GM10248 (cell line): ENCODE measurements around the gene C9orf43.

Source experiments
- CTCF ChIA-PET: fragments of 300-600 bp; sonication (Branson Sonifier 250); formaldehyde crosslinking; extraction: SDS; loops from one replicate; lab custom pipeline; 2021; ENCODE audit warnings: antibody characterized with exemption; lab: Yijun Ruan, JAX
- POLR2A ChIA-PET: fragments of 350-650 bp; sonication (Branson Sonifier 250); formaldehyde crosslinking; extraction: SDS; loops from one replicate; lab custom pipeline; 2020; ENCODE audit warnings: antibody characterized with exemption; lab: Yijun Ruan, JAX
- DNase-seq: peaks from one replicate; pipeline ENCODE4 v3.0.0; 2012; ENCODE audit errors: extremely low spot score
- CTCF ChIP-seq: IDR thresholded peaks from 2 replicates; pipeline ENCODE4 v1.5.1; 2012; ENCODE audit warnings: mild to moderate bottlenecking, low read depth; ENCODE audit errors: extremely low read depth, missing control alignments, control extremely low read depth

C9orf43 gene

GRCh38 chr9:113368982-113369854, 41.3 kb upstream of the C9orf43 start:
- ChIA-PET POLR2A (no interaction called here), CTCF (interaction anchor here (1.0 kb wide), 1 partner anchor 18 kb away, joined by 3 read pairs; no protein-coding TSS in a partner anchor)
- no peak for TF ChIP-seq CTCF

GRCh38 chr9:113369855-113370140, 40.7 kb upstream of the C9orf43 start:
- ChIA-PET CTCF (interaction anchor here (1.2 to 1.9 kb wide), 2 partner anchors 18 to 29 kb away, joined by 3 to 6 read pairs; no protein-coding TSS in a partner anchor), POLR2A (no interaction called here)
- TF ChIP-seq CTCF = no peak

More at GRCh38 chr9:113368982-113369854, 41.3 kb upstream of the C9orf43 start:
- no peak for DNase-seq

GRCh38 chr9:113370806-113371325, 39.7 kb upstream of the C9orf43 start:
- TF ChIP-seq CTCF = no peak
- DNase-seq = no peak
- CTCF ChIA-PET = interaction anchor here (0.8 to 1.9 kb wide), 5 partner anchors 20 to 59 kb away, joined by 3 to 6 read pairs (median 3); no protein-coding TSS in a partner anchor
- POLR2A ChIA-PET = no interaction called here

More at GRCh38 chr9:113369855-113370140, 40.7 kb upstream of the C9orf43 start:
- DNase-seq = no peak

GRCh38 chr9:113372059-113372458, 38.5 kb upstream of the C9orf43 start:
- DNase-seq = no peak
- POLR2A ChIA-PET = no interaction called here
- CTCF ChIA-PET = interaction anchor here (0.8 to 2.5 kb wide), 4 partner anchors 11 to 34 kb away, joined by 3 to 7 read pairs (median 4); partner anchors contain the start of gene ALAD
- TF ChIP-seq CTCF = no peak

DNA sequence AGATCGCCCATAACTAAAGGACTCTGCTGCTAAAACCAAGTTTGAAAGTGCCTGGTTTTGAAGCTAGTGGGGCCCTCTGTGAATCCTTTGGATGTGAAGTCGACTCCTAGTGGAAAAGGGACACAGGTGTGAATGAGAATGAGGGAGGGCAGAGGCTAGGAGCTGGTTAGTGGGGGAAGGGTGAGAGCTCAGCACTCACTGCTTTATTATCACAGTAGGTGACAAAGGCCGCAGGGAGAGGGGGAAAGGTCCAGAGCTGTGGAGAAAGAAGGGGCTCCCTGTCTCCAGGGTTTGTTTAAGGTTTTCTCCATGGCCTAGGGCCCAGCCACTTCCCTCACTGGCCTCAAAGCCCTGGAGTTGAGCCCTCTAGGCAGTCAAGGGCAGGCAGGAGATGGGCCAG, 37.3 kb upstream of the C9orf43 start:
- POLR2A ChIA-PET = no interaction called here
- no peak for DNase-seq
- no peak for TF ChIP-seq CTCF
- CTCF ChIA-PET = interaction anchor here (1.0 to 2.5 kb wide), 5 partner anchors 10 to 33 kb away, joined by 3 to 7 read pairs (median 3); no protein-coding TSS in a partner anchor

- no peak for TF ChIP-seq CTCF
- POLR2A ChIA-PET = no interaction called here
Measured at GRCh38 chr9:113373676-113374392, 36.7 kb upstream of the C9orf43 start.

More at GRCh38 chr9:113373676-113374392, 36.7 kb upstream of the C9orf43 start:
- CTCF ChIA-PET = interaction anchor here (1.0 to 2.5 kb wide), 5 partner anchors 9 to 32 kb away, joined by 3 to 7 read pairs (median 3); no protein-coding TSS in a partner anchor
- DNase-seq = no peak
